Fibroblast of villous mesenchyme (primary cell): ENCODE data around the gene TCL1B. TPM values are rescaled to one million over a fixed set of nuclear protein-coding genes. Genes with fewer than 3 reads are reported as not detected.

Experiments used
- DNase-seq: peaks from one replicate; pipeline ENCODE4 v3.0.0-alpha.2; 2010; ENCODE audit warnings: low read depth
- H3K4me3 ChIP-seq: 2 replicates; pipeline ENCODE4 v1.5.1; 2011; ENCODE audit warnings: low read depth, mild to moderate bottlenecking, low read length
- CTCF ChIP-seq: IDR thresholded peaks from 2 replicates; pipeline ENCODE4 v1.5.1; 2012; ENCODE audit warnings: low read depth, mild to moderate bottlenecking, low read length; ENCODE audit not compliant: insufficient read depth
- total RNA-seq: library from RNA; depleted of rRNA; stranded (reverse); fragments of >200 nt; gene quantifications from 2 replicates; pipeline ENCODE4 v1.2.3, GENCODE V29; 2012

The TCL1B gene
- total RNA-seq, 1 donor = not detected

- H3K4me3 ChIP-seq = no peak overlapping the region
- TF ChIP-seq CTCF = no peak
- no peak for DNase-seq
Measured at GRCh38 chr14:95679148-95679815, 6.9 kb upstream of the TCL1B start.

- peak; percentile 7 for TF ChIP-seq CTCF
- no peak overlapping the region for H3K4me3 ChIP-seq
- no peak for DNase-seq
Measured at GRCh38 chr14:95679998-95680735, 6.1 kb upstream of the TCL1B start.

DNA sequence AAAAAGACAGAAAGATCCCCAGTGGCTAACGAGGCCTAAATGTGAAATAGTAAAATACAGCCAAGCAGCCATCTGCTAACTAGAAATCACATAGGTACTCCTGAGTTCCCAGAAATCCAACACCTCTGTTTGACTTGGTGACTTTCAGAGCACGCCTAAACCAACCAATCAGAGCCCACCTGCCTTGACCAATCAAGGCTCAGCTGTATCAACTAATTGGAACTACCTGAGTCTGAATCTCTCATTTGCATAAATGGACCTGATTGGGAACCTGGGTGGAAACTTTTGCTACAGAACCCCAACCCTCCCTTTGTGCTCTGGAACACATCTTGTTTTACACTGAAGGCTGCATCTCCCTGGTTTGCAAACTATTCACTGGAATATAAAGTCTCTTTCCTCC lies 5.1 kb upstream of the TCL1B start:
- TF ChIP-seq CTCF = no peak
- no peak for DNase-seq
- no peak overlapping the region for H3K4me3 ChIP-seq

GRCh38 chr14:95683793-95684192 lies 2.4 kb upstream of the TCL1B start:
- DNase-seq = peak; percentile 12
- H3K4me3 ChIP-seq = no peak overlapping the region
- peak; percentile 51 for TF ChIP-seq CTCF

DNA sequence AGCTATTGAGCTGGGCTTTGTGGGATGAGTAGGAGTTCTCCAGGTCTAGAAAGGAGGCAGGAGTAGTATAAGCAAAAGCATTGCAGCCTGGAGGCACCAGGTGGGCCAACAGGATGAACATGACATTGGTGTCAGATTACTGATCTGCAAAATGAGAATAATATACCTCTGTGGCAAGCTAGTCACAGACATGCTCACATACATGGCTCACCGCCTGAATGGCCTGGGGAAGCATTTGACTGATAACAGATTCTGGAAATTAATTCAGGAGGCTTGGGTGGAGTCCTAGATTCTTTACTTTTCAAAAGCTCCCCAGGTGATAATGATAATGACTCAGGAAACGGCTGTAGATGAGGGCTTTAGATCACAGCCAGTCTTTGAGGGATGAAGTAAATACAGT lies 709 bp downstream of the TCL1B start:
- no peak overlapping the region for H3K4me3 ChIP-seq
- no peak for TF ChIP-seq CTCF
- no peak for DNase-seq

- no peak overlapping the region for H3K4me3 ChIP-seq
- DNase-seq = no peak
- no peak for TF ChIP-seq CTCF
Measured at GRCh38 chr14:95689441-95689840, 3.2 kb downstream of the TCL1B start.
